Neural crest cell (in vitro differentiated cells): ENCODE measurements around the gene CCDC159. TPM values are rescaled to one million over a fixed set of nuclear protein-coding genes. Genes with fewer than 3 reads are reported as not detected.

Experiments
- DNase-seq: peaks from one replicate; pipeline ENCODE4 v3.0.0; 2021; ENCODE audit warnings: low read depth, mixed read lengths, low spot score
- H3K27ac Mint-ChIP-seq: one replicate; pipeline ENCODE4 v1.8.0; 2021; ENCODE audit warnings: mild to moderate bottlenecking, mixed read lengths; ENCODE audit not compliant: unreplicated experiment
- H3K27me3 Mint-ChIP-seq: 2 replicates; pipeline ENCODE4 v1.8.0; 2021; ENCODE audit warnings: low read depth, mild to moderate bottlenecking, mixed read lengths
- H3K36me3 Mint-ChIP-seq: 2 replicates; pipeline ENCODE4 v1.8.0; 2021; ENCODE audit warnings: low read depth, mild to moderate bottlenecking, mixed read lengths
- H3K4me1 Mint-ChIP-seq: 2 replicates; pipeline ENCODE4 v1.8.0; 2021; ENCODE audit warnings: mixed read lengths
- H3K4me3 Mint-ChIP-seq: one replicate; pipeline ENCODE4 v1.8.0; 2021; ENCODE audit warnings: mild to moderate bottlenecking, mixed read lengths
- H3K9me3 Mint-ChIP-seq: 2 replicates; pipeline ENCODE4 v1.8.0; 2021; ENCODE audit warnings: mixed read lengths
- CTCF ChIP-seq: fragments of 200-600 bp; sonication (generic); conservative IDR thresholded peaks from 2 replicates; pipeline ENCODE4 v1.5.0; 2021; ENCODE audit warnings: antibody characterized with exemption, mild to moderate bottlenecking
- total RNA-seq: library from RNA; stranded (reverse); gene quantifications from 2 replicates; pipeline ENCODE4 v1.2.1, GENCODE V29; 2021

The CCDC159 gene
- total RNA-seq, 1 donor from 2014 or later = 10.3 TPM

- Mint-ChIP-seq H3K4me3 (no peak overlapping the region), H3K9me3 (peaks cover 3% of the 10 kb centered on the region), H3K4me1 (peaks cover 11% of the 10 kb centered on the region), H3K27me3 (no peaks in the 10 kb centered on the region), H3K36me3 (no peaks in the 10 kb centered on the region), H3K27ac (no peak overlapping the region)
- no peak for TF ChIP-seq CTCF
- DNase-seq = no peak
Measured at GRCh38 chr19:11401808-11402543, 55.7 kb downstream of the CCDC159 start.

Other genes with a start within 250 kb of the CCDC159 start
- 67.0 and 71.3 TPM in 2 replicates for gene SPC24, start 190.7 kb upstream of the CCDC159 start, total RNA-seq
- gene KANK2, start 149.0 kb upstream of the CCDC159 start, total RNA-seq = 32.1 and 34.2 TPM in 2 replicates
- gene ANGPTL8, start 106.9 kb upstream of the CCDC159 start, total RNA-seq = not detected in 2 replicates
- gene DOCK6, start 84.0 kb upstream of the CCDC159 start, total RNA-seq = 34.7 and 40.6 TPM in 2 replicates
- not detected in 2 replicates for gene TSPAN16, start 50.4 kb upstream of the CCDC159 start, total RNA-seq
- 15.1 and 15.4 TPM in 2 replicates for gene RAB3D, start 6.9 kb upstream of the CCDC159 start, total RNA-seq
- 34.8 and 36.1 TPM in 2 replicates for gene TMEM205, start 251 bp upstream of the CCDC159 start, total RNA-seq
- gene PLPPR2, start 8.9 kb downstream of the CCDC159 start, total RNA-seq = 10.3 and 12.3 TPM in 2 replicates
- 2.9 and 3.5 TPM in 2 replicates for gene SWSAP1, start 28.1 kb downstream of the CCDC159 start, total RNA-seq
- gene EPOR, start 37.8 kb downstream of the CCDC159 start, total RNA-seq = 3.5 and 4.5 TPM in 2 replicates
- gene RGL3, start 72.8 kb downstream of the CCDC159 start, total RNA-seq = 0.30 and 0.55 TPM in 2 replicates
- gene ODAD3, start 88.6 kb downstream of the CCDC159 start, total RNA-seq = 2.2 and 3.1 TPM in 2 replicates
- 388 and 391 TPM in 2 replicates for gene PRKCSH, start 89.1 kb downstream of the CCDC159 start, total RNA-seq
- 39.7 and 42.8 TPM in 2 replicates for gene ELAVL3, start 134.5 kb downstream of the CCDC159 start, total RNA-seq
- 17.9 and 19.0 TPM in 2 replicates for gene ZNF653, start 159.3 kb downstream of the CCDC159 start, total RNA-seq
- 46.0 and 49.4 TPM in 2 replicates for gene ECSIT, start 182.6 kb downstream of the CCDC159 start, total RNA-seq
- 1.6 and 1.8 TPM in 2 replicates for gene CNN1, start 192.3 kb downstream of the CCDC159 start, total RNA-seq
- gene ELOF1, start 212.7 kb downstream of the CCDC159 start, total RNA-seq = 69.8 and 70.0 TPM in 2 replicates
- gene ACP5, start 231.1 kb downstream of the CCDC159 start, total RNA-seq = 1.2 and 2.5 TPM in 2 replicates